GM23338 (cell line): Measurements from ENCODE around the gene BHLHA9. TPM values are rescaled to one million over a fixed set of nuclear protein-coding genes. Genes with fewer than 3 reads are reported as not detected.

ENCODE experiments used
- ATAC-seq: fragments of 200-7000 bp; cut with Tn5 transposase; 3 replicates; pipeline ENCODE4 v1.9.1; 2020
- DNase-seq: peaks from one replicate; pipeline ENCODE4 v3.0.0-alpha.2; 2015; ENCODE audit warnings: low spot score
- H2AFZ ChIP-seq: fragments of 200-600 bp; sonication (generic); 2 replicates; pipeline ENCODE4 v1.8.0; 2016; ENCODE audit warnings: antibody characterized with exemption, mild to moderate bottlenecking, moderate library complexity
- H3F3A ChIP-seq: fragments of 200-600 bp; sonication (generic); replicated peaks from 2 replicates; pipeline ENCODE4 v1.8.0; 2017; ENCODE audit warnings: antibody characterized with exemption, mixed run types, low read depth
- H3K27ac ChIP-seq: fragments of 200-600 bp; sonication (generic); 2 replicates; pipeline ENCODE4 v1.6.1; 2016; ENCODE audit warnings: low read depth
- H3K27me3 ChIP-seq: fragments of 200-600 bp; sonication (generic); 2 replicates; pipeline ENCODE4 v1.8.0; 2016; ENCODE audit warnings: mild to moderate bottlenecking, mixed run types, moderate library complexity; ENCODE audit not compliant: insufficient read depth
- H3K36me3 ChIP-seq: fragments of 200-600 bp; sonication (generic); 2 replicates; pipeline ENCODE4 v1.8.0; 2016; ENCODE audit warnings: mild to moderate bottlenecking; ENCODE audit not compliant: insufficient read depth
- H3K4me1 ChIP-seq: fragments of 200-600 bp; sonication (generic); 2 replicates; pipeline ENCODE4 v1.8.0; 2016; ENCODE audit warnings: mild to moderate bottlenecking, moderate library complexity; ENCODE audit not compliant: insufficient read depth
- H3K4me2 ChIP-seq: fragments of 200-600 bp; sonication (generic); 2 replicates; pipeline ENCODE4 v1.7.1; 2017; ENCODE audit warnings: mixed run types
- H3K4me3 ChIP-seq: fragments of 200-600 bp; sonication (generic); 2 replicates; pipeline ENCODE4 v1.6.1; 2016; ENCODE audit warnings: mixed run types
- H3K79me2 ChIP-seq: fragments of 200-600 bp; sonication (generic); replicated peaks from 2 replicates; pipeline ENCODE4 v1.8.0; 2017; ENCODE audit warnings: mild to moderate bottlenecking; ENCODE audit not compliant: insufficient read depth
- H3K9me2 ChIP-seq: fragments of 200-600 bp; sonication (generic); 2 replicates; pipeline ENCODE4 v1.8.0; 2017; ENCODE audit not compliant: insufficient read depth
- H4K20me1 ChIP-seq: fragments of 200-600 bp; sonication (generic); replicated peaks from 2 replicates; pipeline ENCODE4 v1.8.0; 2017; ENCODE audit warnings: mild to moderate bottlenecking; ENCODE audit not compliant: insufficient read depth
- H3K27ac Mint-ChIP-seq: 2 replicates; pipeline ENCODE4 v1.8.0; 2020; ENCODE audit warnings: inconsistent platforms, mild to moderate bottlenecking, moderate library complexity, mixed read lengths
- H3K27me3 Mint-ChIP-seq: 3 replicates; pipeline ENCODE4 v1.8.0; 2022; ENCODE audit warnings: low read depth, mild to moderate bottlenecking, moderate library complexity, mixed read lengths, inconsistent platforms; ENCODE audit not compliant: insufficient read depth, poor library complexity
- H3K36me3 Mint-ChIP-seq: 3 replicates; pipeline ENCODE4 v1.8.0; 2021; ENCODE audit warnings: low read depth, mild to moderate bottlenecking, inconsistent platforms, moderate library complexity, mixed read lengths
- H3K4me1 Mint-ChIP-seq: 3 replicates; pipeline ENCODE4 v1.8.0; 2020; ENCODE audit warnings: mild to moderate bottlenecking, inconsistent platforms, mixed read lengths
- H3K4me3 Mint-ChIP-seq: 3 replicates; pipeline ENCODE4 v1.8.0; 2021; ENCODE audit warnings: moderate library complexity, mild to moderate bottlenecking, inconsistent platforms, mixed read lengths
- H3K9me3 Mint-ChIP-seq: 3 replicates; pipeline ENCODE4 v1.8.0; 2020; ENCODE audit warnings: moderate library complexity, mild to moderate bottlenecking, inconsistent platforms, mixed read lengths
- CREB1 ChIP-seq: fragments of 250-450 bp; sonication (Bioruptor Pico); IDR thresholded peaks from 2 replicates; pipeline ENCODE4 v1.5.0; 2020; ENCODE audit warnings: low read depth, mild to moderate bottlenecking, moderate library complexity
- EZH2 ChIP-seq: fragments of 200-600 bp; sonication (generic); IDR thresholded peaks from one replicate; pipeline ENCODE4 v1.8.0; 2017; ENCODE audit warnings: antibody characterized with exemption, mild to moderate bottlenecking, low read depth; ENCODE audit not compliant: unreplicated experiment
- EZH2phosphoT487 ChIP-seq: fragments of 200-600 bp; sonication (generic); IDR thresholded peaks from one replicate; pipeline ENCODE4 v1.8.1; 2018; ENCODE audit warnings: antibody characterized with exemption; ENCODE audit not compliant: unreplicated experiment
- JUNB ChIP-seq: IDR thresholded peaks from one replicate; pipeline ENCODE4 v1.6.1; 2016; ENCODE audit warnings: antibody characterized with exemption; ENCODE audit not compliant: unreplicated experiment
- NANOG ChIP-seq: IDR thresholded peaks from 2 replicates; pipeline ENCODE4 v1.6.1; 2016; ENCODE audit warnings: antibody characterized with exemption, borderline replicate concordance
- POLR2AphosphoS5 ChIP-seq: IDR thresholded peaks from 2 replicates; pipeline ENCODE4 v1.6.1; 2016; ENCODE audit warnings: antibody characterized with exemption, low read depth
- STAT1 ChIP-seq: IDR thresholded peaks from one replicate; pipeline ENCODE4 v1.6.1; 2016; ENCODE audit warnings: antibody characterized with exemption; ENCODE audit not compliant: unreplicated experiment
- ZNF114 ChIP-seq: fragments of 250-450 bp; sonication (Bioruptor Pico); IDR thresholded peaks from 2 replicates; pipeline ENCODE4 v1.5.0; 2020; ENCODE audit warnings: mild to moderate bottlenecking, moderate library complexity
- ZNF331 ChIP-seq: fragments of 250-450 bp; sonication (Bioruptor Pico); IDR thresholded peaks from 2 replicates; pipeline ENCODE4 v1.5.0; 2020; ENCODE audit warnings: low read depth, mild to moderate bottlenecking, moderate library complexity
- polyA plus RNA-seq: library from polyadenylated mRNA; unstranded; fragments of >200 nt; fragmentation: Nextera tagmentation; extraction: Ambion mirVana; gene quantifications from 2 replicates; pipeline ENCODE4 v1.2.1, GENCODE V29; 2016
- total RNA-seq: library from RNA; depleted of rRNA; stranded (reverse); fragments of >200 nt; shearing (Covaris generic); gene quantifications from 2 replicates; pipeline ENCODE4 v1.2.3, GENCODE V29; 2014
- TF ChIP-seq, protein P1 (sequence below): IDR thresholded peaks from one replicate; pipeline ENCODE4 v1.6.1; 2018; ENCODE audit warnings: antibody characterized with exemption; ENCODE audit not compliant: unreplicated experiment
- TF ChIP-seq, protein P2 (sequence below), 2 experiments: fragments of 200-600 bp in 1 of 2; sonication (generic) in 1 of 2; conservative IDR thresholded peaks; 2 replicates each; pipeline versions ENCODE4 v1.5.1 to v1.6.1; 2016 to 2017; ENCODE audit warnings: antibody characterized with exemption in 2 of 2, low read depth in 2 of 2, mild to moderate bottlenecking in 2 of 2, moderate library complexity in 1 of 2
- TF ChIP-seq, protein P3 (sequence below): fragments of 250-450 bp; sonication (Bioruptor Pico); IDR thresholded peaks from 2 replicates; pipeline ENCODE4 v1.5.0; 2020; ENCODE audit warnings: mild to moderate bottlenecking, moderate library complexity
- TF ChIP-seq, protein P4 (sequence below): IDR thresholded peaks from 2 replicates; pipeline ENCODE4 v1.6.1; 2016; ENCODE audit warnings: antibody characterized with exemption

BHLHA9 gene
- total and polyA plus RNA-seq, 2 experiments from 2014 or later: 0.39 to 2.3 TPM

DNA sequence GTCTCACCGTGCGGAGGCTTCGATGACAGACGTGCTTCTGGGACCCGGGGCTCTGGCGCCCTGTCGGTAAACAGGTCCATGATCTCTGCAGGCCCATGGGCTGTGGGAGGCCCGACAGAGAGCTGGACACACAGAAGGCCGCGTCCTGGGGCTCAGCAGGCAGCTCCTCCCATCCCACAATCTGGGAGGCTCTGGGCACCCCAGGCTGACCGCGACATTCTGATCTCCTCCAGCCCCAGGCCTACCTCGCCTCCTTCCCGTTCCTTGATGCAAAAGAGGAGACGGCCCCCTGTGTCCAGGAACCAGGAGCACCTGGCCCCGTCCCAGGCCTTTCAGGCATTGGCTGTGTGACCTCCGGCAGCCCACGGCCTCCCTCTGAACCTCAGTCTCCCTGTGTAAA, 32.5 kb downstream of the BHLHA9 start:
- Histone ChIP-seq H3K4me3 (no peak overlapping the region), H3K27ac (no peak overlapping the region), H4K20me1 (no peaks in the 10 kb centered on the region), H3K4me2 (no peak overlapping the region), H3K4me1 (peaks cover 10% of the 10 kb centered on the region), H3F3A (0 out of 2 replicates have a peak, but pooled peaks cover 2% of the 10 kb centered on the region), H3K27me3 (no peaks in the 10 kb centered on the region), H2AFZ (no peak overlapping the region), H3K36me3 (no peaks in the 10 kb centered on the region), H3K79me2 (no peaks in the 10 kb centered on the region), H3K9me2 (no peaks in the 10 kb centered on the region)
- peaks cover 3% of the 10 kb centered on the region for H3K4me1 Mint-ChIP-seq
- H3K27me3 Mint-ChIP-seq: peaks cover 11% of the 10 kb centered on the region
- no peaks in the 10 kb centered on the region for H3K36me3 Mint-ChIP-seq
- H3K4me3 Mint-ChIP-seq: no peak overlapping the region
- no peak overlapping the region for H3K27ac Mint-ChIP-seq
- ATAC-seq: no peak
- TF ChIP-seq, protein P1, sequence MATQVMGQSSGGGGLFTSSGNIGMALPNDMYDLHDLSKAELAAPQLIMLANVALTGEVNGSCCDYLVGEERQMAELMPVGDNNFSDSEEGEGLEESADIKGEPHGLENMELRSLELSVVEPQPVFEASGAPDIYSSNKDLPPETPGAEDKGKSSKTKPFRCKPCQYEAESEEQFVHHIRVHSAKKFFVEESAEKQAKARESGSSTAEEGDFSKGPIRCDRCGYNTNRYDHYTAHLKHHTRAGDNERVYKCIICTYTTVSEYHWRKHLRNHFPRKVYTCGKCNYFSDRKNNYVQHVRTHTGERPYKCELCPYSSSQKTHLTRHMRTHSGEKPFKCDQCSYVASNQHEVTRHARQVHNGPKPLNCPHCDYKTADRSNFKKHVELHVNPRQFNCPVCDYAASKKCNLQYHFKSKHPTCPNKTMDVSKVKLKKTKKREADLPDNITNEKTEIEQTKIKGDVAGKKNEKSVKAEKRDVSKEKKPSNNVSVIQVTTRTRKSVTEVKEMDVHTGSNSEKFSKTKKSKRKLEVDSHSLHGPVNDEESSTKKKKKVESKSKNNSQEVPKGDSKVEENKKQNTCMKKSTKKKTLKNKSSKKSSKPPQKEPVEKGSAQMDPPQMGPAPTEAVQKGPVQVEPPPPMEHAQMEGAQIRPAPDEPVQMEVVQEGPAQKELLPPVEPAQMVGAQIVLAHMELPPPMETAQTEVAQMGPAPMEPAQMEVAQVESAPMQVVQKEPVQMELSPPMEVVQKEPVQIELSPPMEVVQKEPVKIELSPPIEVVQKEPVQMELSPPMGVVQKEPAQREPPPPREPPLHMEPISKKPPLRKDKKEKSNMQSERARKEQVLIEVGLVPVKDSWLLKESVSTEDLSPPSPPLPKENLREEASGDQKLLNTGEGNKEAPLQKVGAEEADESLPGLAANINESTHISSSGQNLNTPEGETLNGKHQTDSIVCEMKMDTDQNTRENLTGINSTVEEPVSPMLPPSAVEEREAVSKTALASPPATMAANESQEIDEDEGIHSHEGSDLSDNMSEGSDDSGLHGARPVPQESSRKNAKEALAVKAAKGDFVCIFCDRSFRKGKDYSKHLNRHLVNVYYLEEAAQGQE: no peak
- TF ChIP-seq ZNF114 (CRISPR knock-in tag) (no peak), STAT1 (no peak), EZH2phosphoT487 (no peak), EZH2 (no peak), NANOG (no peak), ZNF331 (CRISPR knock-in tag) (no peak), JUNB (no peak), POLR2AphosphoS5 (no peak), CREB1 (CRISPR knock-in tag) (no peak)
- TF ChIP-seq, protein P2, sequence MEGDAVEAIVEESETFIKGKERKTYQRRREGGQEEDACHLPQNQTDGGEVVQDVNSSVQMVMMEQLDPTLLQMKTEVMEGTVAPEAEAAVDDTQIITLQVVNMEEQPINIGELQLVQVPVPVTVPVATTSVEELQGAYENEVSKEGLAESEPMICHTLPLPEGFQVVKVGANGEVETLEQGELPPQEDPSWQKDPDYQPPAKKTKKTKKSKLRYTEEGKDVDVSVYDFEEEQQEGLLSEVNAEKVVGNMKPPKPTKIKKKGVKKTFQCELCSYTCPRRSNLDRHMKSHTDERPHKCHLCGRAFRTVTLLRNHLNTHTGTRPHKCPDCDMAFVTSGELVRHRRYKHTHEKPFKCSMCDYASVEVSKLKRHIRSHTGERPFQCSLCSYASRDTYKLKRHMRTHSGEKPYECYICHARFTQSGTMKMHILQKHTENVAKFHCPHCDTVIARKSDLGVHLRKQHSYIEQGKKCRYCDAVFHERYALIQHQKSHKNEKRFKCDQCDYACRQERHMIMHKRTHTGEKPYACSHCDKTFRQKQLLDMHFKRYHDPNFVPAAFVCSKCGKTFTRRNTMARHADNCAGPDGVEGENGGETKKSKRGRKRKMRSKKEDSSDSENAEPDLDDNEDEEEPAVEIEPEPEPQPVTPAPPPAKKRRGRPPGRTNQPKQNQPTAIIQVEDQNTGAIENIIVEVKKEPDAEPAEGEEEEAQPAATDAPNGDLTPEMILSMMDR (conservative IDR thresholded peaks at IDR 0.05; ENCODE audit: low read depth in 2 of 2): no peak
- TF ChIP-seq, protein P3, sequence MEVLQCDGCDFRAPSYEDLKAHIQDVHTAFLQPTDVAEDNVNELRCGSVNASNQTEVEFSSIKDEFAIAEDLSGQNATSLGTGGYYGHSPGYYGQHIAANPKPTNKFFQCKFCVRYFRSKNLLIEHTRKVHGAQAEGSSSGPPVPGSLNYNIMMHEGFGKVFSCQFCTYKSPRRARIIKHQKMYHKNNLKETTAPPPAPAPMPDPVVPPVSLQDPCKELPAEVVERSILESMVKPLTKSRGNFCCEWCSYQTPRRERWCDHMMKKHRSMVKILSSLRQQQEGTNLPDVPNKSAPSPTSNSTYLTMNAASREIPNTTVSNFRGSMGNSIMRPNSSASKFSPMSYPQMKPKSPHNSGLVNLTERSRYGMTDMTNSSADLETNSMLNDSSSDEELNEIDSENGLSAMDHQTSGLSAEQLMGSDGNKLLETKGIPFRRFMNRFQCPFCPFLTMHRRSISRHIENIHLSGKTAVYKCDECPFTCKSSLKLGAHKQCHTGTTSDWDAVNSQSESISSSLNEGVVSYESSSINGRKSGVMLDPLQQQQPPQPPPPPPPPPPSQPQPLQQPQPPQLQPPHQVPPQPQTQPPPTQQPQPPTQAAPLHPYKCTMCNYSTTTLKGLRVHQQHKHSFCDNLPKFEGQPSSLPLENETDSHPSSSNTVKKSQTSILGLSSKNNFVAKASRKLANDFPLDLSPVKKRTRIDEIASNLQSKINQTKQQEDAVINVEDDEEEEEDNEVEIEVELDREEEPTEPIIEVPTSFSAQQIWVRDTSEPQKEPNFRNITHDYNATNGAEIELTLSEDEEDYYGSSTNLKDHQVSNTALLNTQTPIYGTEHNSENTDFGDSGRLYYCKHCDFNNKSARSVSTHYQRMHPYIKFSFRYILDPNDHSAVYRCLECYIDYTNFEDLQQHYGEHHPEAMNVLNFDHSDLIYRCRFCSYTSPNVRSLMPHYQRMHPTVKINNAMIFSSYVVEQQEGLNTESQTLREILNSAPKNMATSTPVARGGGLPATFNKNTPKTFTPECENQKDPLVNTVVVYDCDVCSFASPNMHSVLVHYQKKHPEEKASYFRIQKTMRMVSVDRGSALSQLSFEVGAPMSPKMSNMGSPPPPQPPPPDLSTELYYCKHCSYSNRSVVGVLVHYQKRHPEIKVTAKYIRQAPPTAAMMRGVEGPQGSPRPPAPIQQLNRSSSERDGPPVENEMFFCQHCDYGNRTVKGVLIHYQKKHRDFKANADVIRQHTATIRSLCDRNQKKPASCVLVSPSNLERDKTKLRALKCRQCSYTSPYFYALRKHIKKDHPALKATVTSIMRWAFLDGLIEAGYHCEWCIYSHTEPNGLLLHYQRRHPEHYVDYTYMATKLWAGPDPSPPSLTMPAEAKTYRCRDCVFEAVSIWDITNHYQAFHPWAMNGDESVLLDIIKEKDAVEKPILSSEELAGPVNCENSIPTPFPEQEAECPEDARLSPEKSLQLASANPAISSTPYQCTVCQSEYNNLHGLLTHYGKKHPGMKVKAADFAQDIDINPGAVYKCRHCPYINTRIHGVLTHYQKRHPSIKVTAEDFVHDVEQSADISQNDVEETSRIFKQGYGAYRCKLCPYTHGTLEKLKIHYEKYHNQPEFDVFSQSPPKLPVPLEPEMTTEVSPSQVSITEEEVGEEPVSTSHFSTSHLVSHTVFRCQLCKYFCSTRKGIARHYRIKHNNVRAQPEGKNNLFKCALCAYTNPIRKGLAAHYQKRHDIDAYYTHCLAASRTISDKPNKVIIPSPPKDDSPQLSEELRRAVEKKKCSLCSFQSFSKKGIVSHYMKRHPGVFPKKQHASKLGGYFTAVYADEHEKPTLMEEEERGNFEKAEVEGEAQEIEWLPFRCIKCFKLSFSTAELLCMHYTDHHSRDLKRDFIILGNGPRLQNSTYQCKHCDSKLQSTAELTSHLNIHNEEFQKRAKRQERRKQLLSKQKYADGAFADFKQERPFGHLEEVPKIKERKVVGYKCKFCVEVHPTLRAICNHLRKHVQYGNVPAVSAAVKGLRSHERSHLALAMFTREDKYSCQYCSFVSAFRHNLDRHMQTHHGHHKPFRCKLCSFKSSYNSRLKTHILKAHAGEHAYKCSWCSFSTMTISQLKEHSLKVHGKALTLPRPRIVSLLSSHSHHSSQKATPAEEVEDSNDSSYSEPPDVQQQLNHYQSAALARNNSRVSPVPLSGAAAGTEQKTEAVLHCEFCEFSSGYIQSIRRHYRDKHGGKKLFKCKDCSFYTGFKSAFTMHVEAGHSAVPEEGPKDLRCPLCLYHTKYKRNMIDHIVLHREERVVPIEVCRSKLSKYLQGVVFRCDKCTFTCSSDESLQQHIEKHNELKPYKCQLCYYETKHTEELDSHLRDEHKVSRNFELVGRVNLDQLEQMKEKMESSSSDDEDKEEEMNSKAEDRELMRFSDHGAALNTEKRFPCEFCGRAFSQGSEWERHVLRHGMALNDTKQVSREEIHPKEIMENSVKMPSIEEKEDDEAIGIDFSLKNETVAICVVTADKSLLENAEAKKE: no peak
- TF ChIP-seq, protein P4, sequence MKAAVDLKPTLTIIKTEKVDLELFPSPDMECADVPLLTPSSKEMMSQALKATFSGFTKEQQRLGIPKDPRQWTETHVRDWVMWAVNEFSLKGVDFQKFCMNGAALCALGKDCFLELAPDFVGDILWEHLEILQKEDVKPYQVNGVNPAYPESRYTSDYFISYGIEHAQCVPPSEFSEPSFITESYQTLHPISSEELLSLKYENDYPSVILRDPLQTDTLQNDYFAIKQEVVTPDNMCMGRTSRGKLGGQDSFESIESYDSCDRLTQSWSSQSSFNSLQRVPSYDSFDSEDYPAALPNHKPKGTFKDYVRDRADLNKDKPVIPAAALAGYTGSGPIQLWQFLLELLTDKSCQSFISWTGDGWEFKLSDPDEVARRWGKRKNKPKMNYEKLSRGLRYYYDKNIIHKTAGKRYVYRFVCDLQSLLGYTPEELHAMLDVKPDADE: no peak
- DNase-seq: no peak
- H3K9me3 Mint-ChIP-seq: no peaks in the 10 kb centered on the region
